ENCODE data around the gene DNAAF5. TPM values are rescaled to one million over a fixed set of nuclear protein-coding genes. Genes with fewer than 3 reads are reported as not detected.

Gene DNAAF5
- total and polyA plus RNA-seq, 12 donors: 10.4 to 30.0 (median 24.7) TPM

DNA sequence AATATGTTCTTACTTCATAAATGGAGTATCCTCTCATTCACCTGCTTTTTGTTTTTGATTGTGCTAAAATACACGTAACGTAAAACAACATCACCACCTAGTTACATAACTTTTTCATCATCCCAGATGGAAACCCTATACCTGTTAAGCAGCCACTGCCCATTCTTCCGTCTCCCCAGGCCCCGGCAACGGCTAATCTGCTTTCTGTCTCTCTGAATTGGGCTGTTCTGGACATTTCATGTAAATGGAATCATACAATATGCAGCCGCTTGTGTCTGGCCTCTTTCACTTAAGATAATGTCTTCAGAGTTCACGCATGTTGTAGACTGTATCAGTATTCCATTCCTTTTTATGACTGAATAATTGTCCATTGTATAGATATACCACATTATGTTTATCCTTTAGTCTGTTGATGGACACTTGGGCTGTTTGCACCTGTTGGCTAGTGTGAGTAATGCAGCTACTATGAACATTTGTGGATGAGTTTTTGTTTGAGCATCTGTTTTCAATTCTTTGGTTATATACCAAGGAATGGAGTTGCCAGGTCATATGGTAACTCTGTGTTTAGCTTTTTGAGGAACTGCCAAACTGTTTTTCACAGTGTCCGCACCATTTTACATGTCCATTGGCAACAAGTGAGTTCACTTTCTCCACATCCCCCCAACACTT lies 91.7 kb downstream of the DNAAF5 start:
- Histone ChIP-seq H3K4me1 (peaks cover 10 to 87% (median 63%) of the 10 kb centered on the region in 9 donors), H3K9me3 (no peaks in the 10 kb centered on the region), H3K27me3 (peaks cover 0 to 11% (median 0%) of the 10 kb centered on the region in 7 donors), H3K36me3 (peaks cover 0 to 6% (median 0%) of the 10 kb centered on the region in 9 donors), H3K27ac (peak overlapping the region in 1 of 10 donors; percentile 86), H3K4me3 (peak overlapping the region in 6 of 10 donors; percentile 82 to 91 (median 84))
- TF ChIP-seq CTCF (IDR thresholded peaks at IDR 0.05): peak in 8 of 9 donors; percentile 14 to 46 (median 30)
- 69 to 78% methylated on average over 8 of the region's 8 CpGs for WGBS, 2 donors
- intact Hi-C loops (cut with DNase I): no loop called here
- ATAC-seq: no peak
- DNase-seq: no peak

DNA sequence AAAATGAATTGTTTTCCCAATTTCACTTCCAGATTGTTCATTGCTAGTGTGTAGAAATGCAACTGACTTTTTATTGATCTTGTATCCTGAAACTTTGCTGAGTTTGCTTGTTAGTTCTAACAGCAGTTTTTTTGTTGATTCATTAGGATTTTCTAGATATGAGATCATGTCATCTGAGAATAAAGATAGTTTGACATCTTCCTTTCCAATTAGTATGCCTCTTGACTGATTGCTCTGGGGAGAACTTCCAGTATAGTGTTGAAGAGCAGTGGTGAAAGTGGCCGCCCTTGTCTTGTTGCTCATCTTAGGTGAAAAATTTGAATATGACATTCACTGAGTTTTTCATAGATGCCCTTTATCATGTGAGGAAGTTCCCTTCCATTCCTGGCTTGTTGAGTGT lies 93.8 kb downstream of the DNAAF5 start:
- Histone ChIP-seq H3K4me1 (peaks cover 19 to 88% (median 72%) of the 10 kb centered on the region in 9 donors), H3K27me3 (peaks cover 0 to 11% (median 0%) of the 10 kb centered on the region in 7 donors), H3K9me3 (no peaks in the 10 kb centered on the region), H3K4me3 (no peak overlapping the region), H3K27ac (no peak overlapping the region), H3K36me3 (peaks cover 0 to 7% (median 0%) of the 10 kb centered on the region in 9 donors)
- no peak for DNase-seq
- no peak for ATAC-seq
- no peak for TF ChIP-seq CTCF (IDR thresholded peaks at IDR 0.05)
- WGBS, 2 donors: 82 to 91% methylated on average over 1 of the region's 1 CpG
- intact Hi-C loops (cut with DNase I): loop anchor here in 5 of 10 donors (5.0 to 10.0 kb wide), 3 partner anchors 47 to 54 kb away; partner anchors contain the start of gene GET4 (in 1 of the 5)

- Histone ChIP-seq H3K9me3 (no peaks in the 10 kb centered on the region), H3K27me3 (peaks cover 0 to 8% (median 0%) of the 10 kb centered on the region in 7 donors), H3K4me1 (peaks cover 18 to 94% (median 81%) of the 10 kb centered on the region in 9 donors), H3K36me3 (peaks cover 0 to 7% (median 0%) of the 10 kb centered on the region in 9 donors), H3K27ac (peak overlapping the region in 8 of 10 donors; percentile 18 to 97 (median 58)), H3K4me3 (no peak overlapping the region)
- intact Hi-C loops (cut with DNase I): loop anchor here in 5 of 10 donors (5.0 to 10.0 kb wide), 3 partner anchors 46 to 53 kb away; partner anchors contain the start of gene GET4 (in 1 of the 5)
- peak in 7 of 9 donors; percentile 16 to 57 (median 28) for TF ChIP-seq CTCF (IDR thresholded peaks at IDR 0.05)
- ATAC-seq (peak; percentile 21 to 77 (median 68)), DNase-seq (peak in 1 of 2 donors; percentile 18)
- WGBS, 2 donors: 40 to 61% methylated on average over 11 of the region's 11 CpGs
These were observed 95.2 kb downstream of the DNAAF5 start for GRCh38 chr7:821688-822087.

- Histone ChIP-seq H3K27me3 (no peaks in the 10 kb centered on the region), H3K4me3 (no peak overlapping the region), H3K27ac (peak overlapping the region in 9 of 10 donors; percentile 21 to 97 (median 61)), H3K4me1 (peaks cover 22 to 98% (median 88%) of the 10 kb centered on the region in 9 donors), H3K36me3 (peaks cover 0 to 7% (median 0%) of the 10 kb centered on the region in 9 donors), H3K9me3 (no peaks in the 10 kb centered on the region)
- TF ChIP-seq CTCF (IDR thresholded peaks at IDR 0.05): peak in 2 of 9 donors; percentile 4 to 9
- 72 to 75% methylated on average over 32 of the region's 32 CpGs for WGBS, 2 donors
- ATAC-seq: peak in 6 of 8 donors; percentile 25 to 50 (median 34)
- intact Hi-C loops (cut with DNase I): loop anchor here in 5 of 10 donors (5.0 to 10.0 kb wide), 3 partner anchors 45 to 52 kb away; partner anchors contain the start of gene GET4 (in 1 of the 5)
- DNase-seq: peak in 1 of 2 donors; percentile 10
These were observed 96.3 kb downstream of the DNAAF5 start for GRCh38 chr7:822692-823276.

Measured in heart right ventricle (tissue), 16 donors.